Measurements from ENCODE around the gene FITM1.
A peak's percentile ranks its signal among the peaks of the same experiment; 100 is the strongest.
"Not testable (repeated sequence)": the region's sequence is repeated elsewhere in the genome, so short reads cannot be mapped to it uniquely, and the experiment has no call there.

Gene FITM1

DNA sequence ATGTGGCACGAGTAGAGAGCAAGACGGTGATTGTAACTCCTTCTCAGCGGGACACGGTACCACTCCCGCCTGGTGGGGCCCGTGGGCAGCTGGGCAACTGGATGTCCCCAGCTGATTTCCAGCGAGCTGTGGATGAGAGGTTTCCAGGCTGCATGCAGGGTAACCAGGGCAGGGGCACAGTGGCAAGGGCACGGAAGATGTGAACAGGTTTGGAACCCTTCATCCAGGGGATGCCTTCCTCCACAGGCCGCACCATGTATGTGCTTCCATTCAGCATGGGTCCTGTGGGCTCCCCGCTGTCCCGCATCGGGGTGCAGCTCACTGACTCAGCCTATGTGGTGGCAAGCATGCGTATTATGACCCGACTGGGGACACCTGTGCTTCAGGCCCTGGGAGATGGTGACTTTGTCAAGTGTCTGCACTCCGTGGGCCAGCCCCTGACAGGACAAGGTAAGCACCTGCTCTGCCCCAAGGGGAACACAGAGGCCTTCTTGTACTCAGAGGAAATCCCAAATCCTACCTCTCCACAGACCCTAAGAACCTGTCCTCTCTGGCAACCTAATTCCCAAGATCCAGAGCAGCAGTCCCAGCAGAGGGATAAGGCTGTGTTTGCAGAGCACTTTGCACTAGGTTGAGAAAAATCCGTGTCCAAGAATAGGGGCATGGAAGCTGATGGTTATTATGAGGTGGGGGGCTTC lies 32.1 kb upstream of the FITM1 start:
- no peak for DNase-seq (ENCODE audit: low spot score)

DNA sequence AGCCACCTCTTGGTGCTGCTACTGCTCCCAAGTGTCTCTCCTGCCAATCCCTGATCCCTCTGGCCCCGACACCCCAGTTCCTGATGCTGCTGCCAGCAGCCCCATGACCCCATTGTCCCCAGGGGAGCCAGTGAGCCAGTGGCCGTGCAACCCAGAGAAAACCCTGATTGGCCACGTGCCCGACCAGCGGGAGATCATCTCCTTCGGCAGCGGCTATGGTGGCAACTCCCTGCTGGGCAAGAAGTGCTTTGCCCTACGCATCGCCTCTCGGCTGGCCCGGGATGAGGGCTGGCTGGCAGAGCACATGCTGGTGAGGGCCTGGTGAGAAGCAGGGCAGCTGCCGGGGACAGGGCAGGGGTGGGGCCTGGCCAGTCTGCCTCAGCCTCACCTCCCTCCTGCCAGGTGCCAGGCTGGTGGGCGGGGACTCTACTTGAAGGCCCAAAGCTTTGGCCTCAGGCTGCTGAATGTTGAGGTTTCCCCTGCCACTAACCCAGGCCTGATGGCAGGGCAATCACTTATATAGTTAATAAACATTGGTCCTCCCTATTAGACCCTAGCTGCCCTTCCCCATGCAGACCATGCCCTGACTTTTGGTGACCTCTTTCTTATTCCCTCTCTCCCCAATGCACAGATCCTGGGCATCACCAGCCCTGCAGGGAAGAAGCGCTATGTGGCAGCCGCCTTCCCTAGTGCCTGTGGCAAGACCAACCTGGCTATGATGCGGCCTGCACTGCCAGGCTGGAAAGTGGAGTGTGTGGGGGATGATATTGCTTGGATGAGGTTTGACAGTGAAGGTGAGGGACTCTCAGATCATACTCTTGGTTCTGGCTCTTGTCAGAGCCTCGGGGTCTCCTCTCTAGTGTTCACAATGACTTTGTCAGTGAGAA lies 31.3 kb upstream of the FITM1 start:
- DNase-seq (ENCODE audit: low spot score), result no peak

DNA sequence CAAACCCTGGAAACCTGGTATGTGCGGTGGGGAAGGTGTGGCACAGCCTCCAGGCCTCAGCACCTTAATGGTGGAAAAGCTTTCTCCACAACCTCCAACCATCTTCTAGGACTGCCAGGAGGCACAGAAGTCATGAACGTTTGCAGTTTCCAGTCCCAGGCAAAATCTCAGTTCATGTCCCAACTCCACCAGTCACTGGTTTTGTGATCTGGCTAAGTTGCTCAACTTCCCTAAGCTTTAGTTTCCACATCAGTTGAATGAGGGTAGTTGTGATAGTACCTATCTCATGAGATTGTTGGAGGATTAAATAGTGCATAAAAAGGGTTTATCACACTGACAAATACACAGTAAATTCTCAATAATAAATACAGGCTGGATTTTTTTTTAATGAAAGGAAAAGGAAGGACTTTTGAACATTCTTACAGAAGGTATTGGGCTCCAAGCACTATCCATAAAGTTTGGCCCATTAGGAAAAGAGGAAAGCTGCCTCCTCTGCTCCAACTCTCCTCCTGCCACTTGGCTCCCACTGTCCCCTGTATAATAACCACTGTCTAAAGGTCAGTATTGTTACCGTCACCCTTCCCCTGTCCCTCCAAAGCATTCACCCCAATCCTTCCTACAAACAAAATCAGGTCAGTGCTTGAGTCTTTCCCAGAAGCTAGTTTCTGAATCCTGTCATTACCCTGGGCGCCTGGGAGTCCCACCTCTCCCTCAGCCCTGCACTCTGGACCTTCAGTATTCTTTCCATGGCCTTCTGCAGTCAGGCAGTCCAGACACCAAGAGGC lies 30.1 kb upstream of the FITM1 start:
- DNase-seq (ENCODE audit: low spot score), result no peak

DNA sequence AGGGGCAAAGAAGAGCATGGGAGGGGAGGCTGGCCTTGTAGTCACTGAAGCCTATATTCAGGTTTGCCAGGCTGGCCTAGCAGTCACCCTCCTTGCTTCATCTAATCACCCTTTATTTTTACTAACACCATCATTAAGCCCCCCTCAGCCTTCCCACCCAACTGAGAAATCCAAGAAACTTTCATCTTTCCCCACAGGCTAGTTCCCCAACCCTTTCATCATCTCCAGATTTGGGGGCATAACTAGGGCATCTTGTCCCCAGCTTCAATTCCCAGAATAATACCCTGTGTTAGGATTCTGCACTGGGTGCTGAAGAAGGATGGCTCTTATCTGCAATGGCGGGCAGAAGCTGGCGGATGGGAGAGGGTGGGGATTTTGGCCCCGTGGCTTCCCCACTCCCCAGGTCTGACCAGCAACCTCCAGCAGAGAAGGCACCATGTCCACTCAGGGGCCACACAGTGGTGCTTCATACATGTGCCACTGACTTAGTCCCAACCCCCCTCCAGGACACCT lies 29.4 kb upstream of the FITM1 start:
- no peak for DNase-seq (ENCODE audit: low spot score)

DNA sequence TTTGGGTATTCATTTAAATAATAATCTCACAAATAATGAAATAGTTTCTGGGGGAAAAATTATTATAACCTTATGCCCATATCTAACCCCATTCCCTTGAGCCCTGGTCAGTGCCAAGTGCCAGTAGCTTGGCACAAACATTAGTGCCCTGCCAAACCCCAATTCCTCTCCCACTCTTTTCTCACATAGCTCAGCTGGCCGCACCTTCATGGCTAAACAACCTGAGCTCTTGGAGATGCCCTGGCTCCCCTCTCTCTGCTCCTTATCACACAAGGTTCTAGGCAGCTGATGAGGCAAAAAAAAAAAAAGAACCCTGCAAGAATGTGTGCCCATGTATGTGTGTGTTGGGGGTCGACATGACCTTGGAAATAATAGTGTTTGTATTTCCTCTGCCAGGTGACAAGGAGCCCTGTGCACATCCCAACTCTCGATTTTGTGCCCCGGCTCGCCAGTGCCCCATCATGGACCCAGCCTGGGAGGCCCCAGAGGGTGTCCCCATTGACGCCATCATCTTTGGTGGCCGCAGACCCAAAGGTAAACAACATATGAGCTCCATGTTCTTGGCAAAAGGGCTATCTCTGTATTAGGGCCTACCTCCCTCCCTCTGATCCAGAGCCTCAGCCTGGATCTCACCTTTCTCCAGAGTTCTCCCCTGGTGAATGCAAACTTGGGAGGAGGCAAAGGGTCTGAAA lies 28.0 kb upstream of the FITM1 start:
- DNase-seq (ENCODE audit: low spot score), result no peak

DNA sequence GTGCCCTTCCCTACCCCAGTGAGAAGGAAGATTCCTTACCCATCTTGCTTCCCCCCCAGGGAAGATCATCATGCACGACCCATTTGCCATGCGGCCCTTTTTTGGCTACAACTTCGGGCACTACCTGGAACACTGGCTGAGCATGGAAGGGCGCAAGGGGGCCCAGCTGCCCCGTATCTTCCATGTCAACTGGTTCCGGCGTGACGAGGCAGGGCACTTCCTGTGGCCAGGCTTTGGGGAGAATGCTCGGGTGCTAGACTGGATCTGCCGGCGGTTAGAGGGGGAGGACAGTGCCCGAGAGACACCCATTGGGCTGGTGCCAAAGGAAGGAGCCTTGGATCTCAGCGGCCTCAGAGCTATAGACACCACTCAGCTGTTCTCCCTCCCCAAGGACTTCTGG lies 27.0 kb upstream of the FITM1 start:
- no peak for DNase-seq (ENCODE audit: low spot score)

DNA sequence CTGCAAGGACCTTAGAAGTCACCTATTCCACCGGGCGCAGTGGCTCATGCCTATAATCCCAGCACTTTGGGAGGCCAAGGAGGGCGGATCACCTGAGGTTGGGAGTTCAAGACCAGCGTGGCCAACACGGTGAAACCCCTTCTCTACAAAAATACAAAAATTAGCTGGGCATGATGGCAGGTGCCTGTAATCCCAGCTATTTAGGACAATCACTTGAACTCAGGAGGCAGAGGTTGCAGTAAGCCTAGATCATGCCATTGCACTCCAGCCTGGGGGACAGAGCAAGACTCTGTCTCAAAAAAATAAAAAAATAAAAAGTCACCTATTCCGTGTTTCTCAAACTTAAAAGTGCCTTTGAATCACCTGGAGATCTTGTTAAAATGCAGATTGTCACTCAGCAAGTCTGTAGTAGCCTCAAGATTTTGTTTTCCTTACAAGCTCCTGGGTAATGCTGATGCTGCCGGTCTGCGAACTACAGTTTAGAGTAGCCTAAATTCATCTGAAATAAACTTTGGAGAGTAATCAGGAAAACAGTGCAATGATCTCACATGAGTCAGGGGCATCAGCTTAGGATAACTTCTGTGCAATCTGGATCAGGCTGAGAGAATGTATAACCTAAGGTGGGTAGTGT lies 24.7 kb upstream of the FITM1 start:
- not testable (repeated sequence) for DNase-seq (ENCODE audit: low spot score)

DNA sequence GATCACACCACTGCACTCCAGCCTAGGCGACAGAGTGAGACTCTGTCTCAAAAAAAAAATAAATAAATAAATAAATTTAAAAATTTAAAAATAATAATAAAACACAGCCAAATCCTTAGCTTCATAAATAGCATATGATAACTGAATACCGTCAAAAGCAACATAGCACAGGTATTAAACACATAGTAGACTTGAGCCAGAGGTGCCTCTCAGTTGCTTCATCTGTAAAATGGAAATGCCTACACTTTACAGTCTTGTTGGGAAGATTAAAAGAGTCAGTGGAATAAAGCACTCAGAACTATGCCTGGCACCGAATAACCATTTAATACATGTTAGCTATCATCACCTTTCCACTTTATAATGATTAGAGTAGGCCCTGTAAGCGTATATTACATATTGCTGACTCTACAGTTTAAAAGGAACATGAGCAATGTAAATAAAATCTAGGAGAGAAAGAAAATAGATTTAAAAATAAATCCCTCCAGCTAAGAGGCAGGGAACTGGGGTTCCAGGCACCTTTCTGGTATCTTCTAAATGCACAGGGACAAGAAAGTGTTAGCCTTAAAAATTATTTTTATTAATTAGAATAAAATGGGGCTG lies 23.7 kb upstream of the FITM1 start:
- DNase-seq (ENCODE audit: low spot score), result no peak

DNA sequence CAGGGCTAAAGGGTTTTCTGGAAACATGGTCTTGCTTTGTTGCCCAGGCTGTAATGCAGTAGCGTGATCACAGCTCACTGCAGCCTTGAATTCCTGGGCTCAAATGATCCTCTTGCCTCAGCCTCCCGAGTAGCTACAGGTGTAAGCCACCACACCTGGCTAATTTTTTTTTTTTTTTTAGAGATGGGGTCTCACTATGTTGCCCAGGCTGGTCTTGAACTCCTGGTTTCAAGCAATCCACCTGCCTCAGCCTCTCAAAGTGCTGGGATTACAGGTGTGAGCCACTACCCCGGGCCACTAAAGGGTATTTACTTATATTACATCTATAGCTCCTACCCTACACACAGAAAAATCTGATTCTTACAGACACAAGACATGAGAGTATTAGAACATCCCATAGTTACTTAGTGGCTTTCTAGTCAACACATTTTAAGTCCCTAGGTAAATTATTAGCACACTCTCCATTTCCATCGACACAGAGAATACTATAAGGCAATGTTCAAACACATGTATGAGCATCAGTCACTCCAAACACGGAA lies 22.1 kb upstream of the FITM1 start:
- no peak for DNase-seq (ENCODE audit: low spot score)

DNA sequence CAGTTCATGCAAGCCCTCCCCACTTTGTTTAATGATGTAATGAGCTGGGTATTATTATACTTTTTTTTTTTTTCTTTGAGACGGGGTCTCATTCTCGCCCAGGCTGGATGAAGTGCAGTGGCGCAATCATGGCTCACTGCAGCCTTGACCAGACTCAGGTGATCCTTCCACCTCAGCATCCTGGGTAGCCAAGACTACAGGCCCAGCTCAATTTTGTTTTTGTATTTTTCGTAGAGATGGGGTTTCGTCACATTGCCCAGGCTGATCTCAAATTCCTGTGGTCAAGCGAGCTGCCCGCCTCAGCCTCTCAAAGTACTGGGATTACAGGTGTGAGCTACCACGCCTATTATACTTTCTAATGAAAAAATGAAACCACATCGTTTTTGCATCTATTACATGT lies 20.4 kb upstream of the FITM1 start:
- DNase-seq (ENCODE audit: low spot score), result no peak

DNA sequence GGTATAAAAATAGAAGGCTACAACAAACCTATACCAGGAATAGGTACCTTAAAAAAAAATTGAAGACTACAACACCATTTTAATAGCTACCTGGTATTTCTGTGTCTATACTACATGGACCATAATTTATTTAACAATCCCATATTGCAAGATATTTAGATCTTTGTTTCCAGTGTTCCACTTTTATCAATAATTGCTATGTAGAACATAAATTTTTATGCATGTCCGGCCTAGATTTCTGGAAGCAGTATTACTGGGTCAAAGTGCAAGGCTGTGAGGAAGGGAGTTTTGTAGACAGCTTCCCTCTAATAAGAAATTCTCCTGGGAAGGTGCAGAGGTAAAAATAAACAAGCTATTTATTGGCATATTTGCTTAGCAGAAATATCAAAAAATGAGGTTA lies 19.9 kb upstream of the FITM1 start:
- no peak for DNase-seq (ENCODE audit: low spot score)

DNA sequence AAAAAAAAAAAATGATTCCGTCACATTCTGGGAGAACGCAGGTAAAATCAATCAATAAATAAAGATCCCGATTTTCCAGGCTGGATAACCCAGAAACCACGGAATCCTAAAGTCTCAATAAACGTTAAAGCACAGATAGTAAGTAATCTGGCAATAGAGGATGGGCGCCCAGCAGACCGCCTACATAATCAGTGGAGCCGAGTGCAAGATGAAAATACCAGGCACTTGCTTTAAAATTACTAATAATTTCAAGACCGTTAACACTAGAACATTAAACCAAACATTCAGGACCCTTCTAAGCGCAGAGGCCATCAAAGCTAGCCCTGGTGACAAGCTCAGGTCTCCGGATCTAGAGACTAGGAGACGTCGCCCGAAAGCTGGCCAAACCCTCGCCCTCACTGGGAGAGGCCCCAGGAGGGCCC lies 17.1 kb upstream of the FITM1 start:
- DNase-seq (ENCODE audit: low spot score), result no peak

DNA sequence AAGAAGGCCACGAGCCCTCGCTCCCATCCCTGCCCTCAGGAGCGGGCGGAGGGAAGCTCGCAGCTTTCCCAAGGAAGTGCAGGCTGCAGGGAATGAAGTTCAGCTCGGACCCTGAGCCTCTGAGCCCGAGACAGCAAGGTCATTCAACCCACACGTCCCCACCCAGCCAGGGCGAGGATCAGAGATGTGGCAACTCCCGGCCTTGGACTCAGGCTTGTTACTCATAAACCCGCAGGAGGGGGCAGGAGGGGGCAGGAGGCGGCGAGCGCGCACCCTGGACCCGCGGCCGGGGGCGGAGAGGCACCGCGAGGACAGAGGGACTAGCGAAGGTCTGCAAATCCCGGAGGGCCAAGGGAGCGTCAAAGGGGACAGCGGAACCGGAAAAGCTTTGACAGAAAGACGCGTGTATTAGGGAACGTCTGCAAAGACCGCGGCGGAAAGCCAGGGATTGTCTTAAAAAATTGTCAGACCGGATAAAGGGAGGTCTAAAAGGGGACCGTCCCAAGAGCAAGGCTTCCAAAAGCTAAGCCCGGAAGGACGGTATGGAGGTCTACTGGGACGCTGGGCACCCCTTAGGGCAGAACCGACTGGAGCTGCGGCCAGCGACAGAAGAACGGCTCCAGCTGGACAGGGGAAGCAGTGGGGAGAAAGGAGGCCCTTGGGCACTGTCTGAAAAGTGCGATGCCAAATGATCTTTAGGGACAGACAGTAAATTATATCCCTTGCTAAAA lies 16.5 kb upstream of the FITM1 start:
- DNase-seq (ENCODE audit: low spot score), result peak; percentile 83

DNA sequence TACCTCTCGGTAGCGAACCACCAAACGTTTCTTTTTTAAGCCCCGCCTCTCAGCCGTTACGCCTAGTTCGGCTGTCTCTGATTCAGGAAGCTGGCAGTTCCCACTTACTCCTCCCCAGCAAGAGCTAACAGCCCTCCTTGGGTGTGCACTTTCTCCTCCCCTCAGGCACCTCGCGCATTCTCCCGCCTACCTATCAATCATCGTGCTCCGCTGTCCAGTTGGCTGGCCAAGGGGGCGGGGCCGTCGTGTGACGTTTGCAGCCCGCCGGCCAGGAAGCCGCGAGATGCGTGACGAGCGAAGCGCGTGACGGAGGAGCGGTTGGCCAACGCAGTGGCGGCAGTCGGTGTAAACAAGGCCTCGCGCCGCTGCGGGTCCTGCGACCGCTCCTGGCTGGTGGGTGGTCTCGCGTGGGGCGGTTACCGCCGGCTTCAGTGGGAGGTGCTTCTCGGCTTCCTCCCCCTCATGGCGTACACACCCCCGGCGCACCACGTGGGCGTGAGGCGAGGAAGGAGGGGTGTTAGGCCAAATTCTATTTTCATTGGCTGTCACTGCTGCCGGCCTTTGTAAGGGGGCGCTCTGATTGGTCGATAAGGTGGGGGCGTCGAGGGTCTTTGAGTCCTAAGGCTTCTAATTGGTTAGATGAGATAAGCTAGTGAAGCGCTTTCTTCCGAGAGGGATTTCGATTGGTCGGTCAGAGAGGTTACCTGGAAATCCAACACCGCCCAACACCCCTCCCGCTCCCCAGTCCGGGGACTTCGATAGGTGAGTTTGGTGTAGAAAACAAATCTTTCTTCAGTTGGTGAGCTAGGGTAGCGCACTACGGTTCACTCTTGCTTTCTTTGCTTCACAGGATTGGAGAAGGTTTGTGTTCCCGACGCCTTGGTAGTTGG lies 15.7 kb upstream of the FITM1 start, which contains the start of the genes DCAF11 and NRL:
Gene DCAF11 (plus strand): TSS at position 246 of the 890 bp plus-strand sequence. CDS start 818 bp downstream, outside the sequence.
Gene NRL (minus strand): TSS at position 418 of the 890 bp plus-strand sequence. CDS start 32,101 bp downstream, outside the sequence.
- DNase-seq (ENCODE audit: low spot score), result peak; percentile 99

DNA sequence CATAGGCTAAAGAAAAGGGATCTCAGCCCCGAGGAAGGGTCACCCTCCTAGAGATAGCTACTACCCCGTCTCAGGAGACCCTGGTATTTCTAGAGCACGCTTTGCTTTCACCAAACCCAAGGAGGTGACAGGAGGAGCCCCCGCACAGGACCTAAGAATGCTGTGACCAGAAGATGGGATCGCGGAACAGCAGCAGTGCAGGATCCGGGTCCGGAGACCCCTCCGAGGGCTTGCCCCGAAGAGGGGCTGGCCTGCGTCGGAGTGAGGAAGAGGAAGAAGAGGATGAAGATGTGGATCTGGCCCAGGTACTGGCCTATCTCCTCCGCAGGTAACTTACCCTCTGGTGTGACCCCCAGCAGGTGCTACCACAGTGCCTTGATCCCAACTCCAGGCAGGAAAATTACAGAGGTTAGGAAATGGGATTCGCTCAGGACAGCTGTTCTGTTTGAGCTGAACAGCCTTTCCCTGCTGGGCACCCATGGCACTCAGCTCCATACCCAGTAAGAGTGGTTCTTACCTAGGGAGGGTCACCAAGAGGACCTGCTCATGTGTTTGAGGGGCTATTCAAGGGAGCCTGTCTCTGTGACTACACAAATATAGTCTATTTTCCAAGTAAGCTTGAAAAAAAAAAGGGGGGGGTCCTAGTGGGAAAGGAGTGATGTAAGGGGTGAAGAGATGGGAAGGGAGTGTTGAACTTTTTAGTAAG lies 14.9 kb upstream of the FITM1 start:
- DNase-seq (ENCODE audit: low spot score), result no peak

DNA sequence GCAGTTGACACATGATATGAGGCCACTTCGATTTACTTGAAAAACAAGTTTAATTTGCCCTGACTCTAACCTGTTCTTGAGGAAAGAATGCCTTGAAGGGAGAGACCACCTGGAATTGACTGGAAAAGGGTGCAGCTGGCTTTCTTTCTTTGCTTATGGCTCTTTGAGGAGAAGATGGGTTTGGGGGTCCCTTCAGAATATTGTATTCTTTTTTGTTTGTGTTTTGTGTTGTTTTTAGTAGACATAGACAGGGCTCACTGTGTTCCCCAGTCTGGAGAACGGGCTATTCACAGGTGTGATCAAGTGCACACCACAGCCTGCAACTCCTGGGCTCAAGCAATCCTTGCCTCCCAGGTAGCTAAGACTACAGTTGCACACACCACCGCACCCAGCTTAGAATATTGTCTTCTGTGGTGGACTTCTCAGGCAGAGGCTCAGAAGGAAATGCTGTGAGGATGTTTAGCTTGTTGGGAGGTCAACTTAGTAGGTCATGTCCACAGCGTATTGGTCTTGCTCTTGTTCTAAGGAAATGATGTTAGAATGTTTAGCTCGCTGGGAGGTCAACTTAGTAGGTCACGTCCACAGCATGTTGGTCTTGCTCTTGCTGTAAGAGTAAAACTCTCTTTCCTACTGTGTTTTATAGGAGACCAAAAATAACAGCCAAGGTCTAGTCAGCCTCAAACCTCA lies 14.2 kb upstream of the FITM1 start:
- no peak for DNase-seq (ENCODE audit: low spot score)

DNA sequence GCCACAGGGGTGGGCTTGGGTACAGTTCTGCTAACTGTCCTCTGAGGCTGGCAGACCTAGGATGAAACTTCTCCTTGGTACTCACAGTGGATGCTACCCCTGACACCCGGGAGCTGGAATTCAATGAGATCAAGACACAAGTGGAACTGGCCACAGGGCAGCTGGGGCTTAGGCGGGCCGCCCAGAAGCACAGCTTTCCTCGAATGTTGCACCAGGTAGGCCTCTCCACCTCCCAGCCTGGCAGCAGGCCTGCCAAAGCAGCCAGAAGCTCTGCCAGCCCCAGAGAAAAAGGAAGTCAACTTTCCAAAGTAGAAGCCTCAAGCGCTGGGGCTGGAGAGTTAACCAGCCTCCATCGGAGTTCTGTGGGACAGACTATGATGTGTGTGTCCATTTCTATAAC lies 13.3 kb upstream of the FITM1 start:
- no peak for DNase-seq (ENCODE audit: low spot score)

Measured in AG08396 (cell line).